Prostate gland (tissue), 2 donors: ENCODE measurements around the gene COL7A1. TPM values are rescaled to one million over a fixed set of nuclear protein-coding genes. Genes with fewer than 3 reads are reported as not detected.
A peak's percentile ranks its signal among the peaks of the same experiment; 100 is the strongest.

Source experiments
- DNase-seq: peaks from one replicate; pipeline ENCODE4 v3.0.0-alpha.2; 2019; ENCODE audit warnings: low spot score
- H3K27ac ChIP-seq, 2 donors: fragments of 200-600 bp; sonication (generic); 2 replicates each; pipeline ENCODE4 v1.5.1; 2017 to 2019
- H3K27me3 ChIP-seq: fragments of 200-600 bp; sonication (generic); replicated peaks from 2 replicates; pipeline ENCODE4 v1.5.1; 2019; ENCODE audit not compliant: insufficient read depth
- H3K36me3 ChIP-seq, 2 donors: fragments of 200-600 bp; sonication (generic); 1 replicate in 1 of 2; 2 replicates in 1 of 2; pipeline versions ENCODE4 v1.5.1 to v1.8.1; 2017 to 2019
- H3K4me1 ChIP-seq: fragments of 200-600 bp; sonication (generic); replicated peaks from 2 replicates; pipeline ENCODE4 v1.5.1; 2019
- H3K4me3 ChIP-seq, 2 donors: fragments of 200-600 bp; sonication (generic); 2 replicates each; pipeline ENCODE4 v1.5.1; 2017 to 2019
- H3K9me3 ChIP-seq: fragments of 200-600 bp; sonication (generic); 2 replicates; pipeline ENCODE4 v1.5.1; 2017
- CTCF ChIP-seq, 4 experiments: fragments of 200-600 bp in 2 of 4; fragments of 450-650 bp in 2 of 4; sonication (generic) in 2 of 4; IDR thresholded peaks; 1 replicate in 3 of 4; 2 replicates in 1 of 4; pipeline ENCODE4 v1.5.1; 2016 to 2019; ENCODE audit warnings: antibody characterized with exemption in 4 of 4, mild to moderate bottlenecking in 2 of 4, moderate library complexity in 2 of 4
- POLR2A ChIP-seq: fragments of 450-650 bp; IDR thresholded peaks from one replicate; pipeline ENCODE4 v1.6.1; 2016; ENCODE audit warnings: antibody characterized with exemption, mild to moderate bottlenecking
- POLR2AphosphoS5 ChIP-seq: sonication (generic); formaldehyde crosslinking; IDR thresholded peaks from one replicate; pipeline ENCODE4 v1.6.1; 2017; ENCODE audit warnings: antibody characterized with exemption
- WGBS: methylation state at CpG from one replicate; pipeline ENCODE4 v1.1.5; 2018; 5-methylcytosine and 5-hydroxymethylcytosine counted together
- intact Hi-C: fragments of 100-400 bp; cut with DNase I; formaldehyde crosslinking; loops from one replicate; pipeline ENCODE4 v1.14.2; 2022
- total RNA-seq, 2 donors: library from RNA; depleted of rRNA; stranded (reverse); fragments of >200 nt; gene quantifications; one replicate each; pipeline ENCODE4 v1.1.0, GENCODE V29; 2016

Gene COL7A1
- total RNA-seq, 2 donors from 2014 or later, result 84.8 to 92.6 TPM

GRCh38 chr3:48628277-48629017 lies 33.3 kb upstream of the COL7A1 start:
- Histone ChIP-seq H3K4me1 (no peaks in the 10 kb centered on the region), H3K27ac (no peak overlapping the region), H3K9me3 (no peaks in the 10 kb centered on the region), H3K4me3 (no peak overlapping the region), H3K36me3 (peaks cover 3 to 5% of the 10 kb centered on the region in 2 donors), H3K27me3 (no peaks in the 10 kb centered on the region)
- intact Hi-C loops, result no loop called here
- TF ChIP-seq POLR2A, result no peak
- no peak for TF ChIP-seq CTCF (IDR thresholded peaks at IDR 0.05)
- no peak for TF ChIP-seq POLR2AphosphoS5
- DNase-seq, result no peak
- WGBS, result 88% methylated on average over 13 of the region's 13 CpGs

GRCh38 chr3:48625600-48625999 lies 30.5 kb upstream of the COL7A1 start:
- Histone ChIP-seq H3K27me3 (no peaks in the 10 kb centered on the region), H3K4me1 (no peaks in the 10 kb centered on the region), H3K4me3 (no peak overlapping the region), H3K9me3 (no peaks in the 10 kb centered on the region), H3K27ac (no peak overlapping the region), H3K36me3 (peaks cover 0 to 3% of the 10 kb centered on the region in 2 donors)
- intact Hi-C loops, result no loop called here
- 93% methylated on average over 6 of the region's 6 CpGs for WGBS
- DNase-seq, result no peak
- no peak for TF ChIP-seq POLR2AphosphoS5
- TF ChIP-seq POLR2A, result no peak
- no peak for TF ChIP-seq CTCF (IDR thresholded peaks at IDR 0.05)

- H3K36me3 ChIP-seq, result peaks cover 0 to 3% of the 10 kb centered on the region in 2 donors
- no peaks in the 10 kb centered on the region for H3K27me3 ChIP-seq
- DNase-seq, result no peak
- intact Hi-C loops, result no loop called here
- 89% methylated on average over 10 of the region's 10 CpGs for WGBS
- H3K4me3 ChIP-seq, result no peak overlapping the region
- H3K27ac ChIP-seq, result peak overlapping the region in 1 of 2 donors; percentile 46
- no peak for TF ChIP-seq CTCF (IDR thresholded peaks at IDR 0.05)
- no peak for TF ChIP-seq POLR2AphosphoS5
- TF ChIP-seq POLR2A, result no peak
- no peaks in the 10 kb centered on the region for H3K4me1 ChIP-seq
- H3K9me3 ChIP-seq, result no peaks in the 10 kb centered on the region
Observed at GRCh38 chr3:48624767-48625166, 29.6 kb upstream of the COL7A1 start.

GRCh38 chr3:48623851-48624547 lies 28.9 kb upstream of the COL7A1 start:
- no peaks in the 10 kb centered on the region for H3K4me1 ChIP-seq
- H3K9me3 ChIP-seq, result no peaks in the 10 kb centered on the region
- H3K27me3 ChIP-seq, result no peaks in the 10 kb centered on the region
- 65% methylated on average over 6 of the region's 6 CpGs for WGBS
- H3K27ac ChIP-seq, result peak overlapping the region in 1 of 2 donors; percentile 46
- no peak overlapping the region for H3K4me3 ChIP-seq
- TF ChIP-seq POLR2AphosphoS5 (peak; percentile 52), POLR2A (no peak)
- peak; percentile 48 for DNase-seq
- intact Hi-C loops, result no loop called here
- H3K36me3 ChIP-seq, result peaks cover 0 to 3% of the 10 kb centered on the region in 2 donors

GRCh38 chr3:48621461-48621869 lies 26.3 kb upstream of the COL7A1 start, which contains the start of gene TMEM89:
Gene TMEM89 (minus strand): TSS chr3:48621769. CDS start chr3:48621756, 13 bp downstream.
- Histone ChIP-seq H3K4me3 (no peak within 1 kb of the TSS), H3K4me1 (no peaks in the 10 kb centered on the region), H3K27ac (no peak within 1 kb of the TSS), H3K9me3 (no peaks in the 10 kb centered on the region), H3K27me3 (no peaks in the 10 kb centered on the region), H3K36me3 (no peaks in the 10 kb centered on the region)
- no peak for DNase-seq
- intact Hi-C loops, result no loop called here
- TF ChIP-seq POLR2A (no peak), CTCF (IDR thresholded peaks at IDR 0.05) (no peak), POLR2AphosphoS5 (no peak)
- 92% methylated on average over 18 of the region's 19 CpGs for WGBS
